ENCODE measurements around the gene PHYKPL. TPM values are rescaled to one million over a fixed set of nuclear protein-coding genes. Genes with fewer than 3 reads are reported as not detected.
"Not testable (repeated sequence)": the region's sequence is repeated elsewhere in the genome, so short reads cannot be mapped to it uniquely, and the experiment has no call there.

The PHYKPL gene
- total and polyA plus RNA-seq, 2 donors (not counting 1 experiment from before 2014, with no cell fraction given): 263 to 313 TPM

DNA sequence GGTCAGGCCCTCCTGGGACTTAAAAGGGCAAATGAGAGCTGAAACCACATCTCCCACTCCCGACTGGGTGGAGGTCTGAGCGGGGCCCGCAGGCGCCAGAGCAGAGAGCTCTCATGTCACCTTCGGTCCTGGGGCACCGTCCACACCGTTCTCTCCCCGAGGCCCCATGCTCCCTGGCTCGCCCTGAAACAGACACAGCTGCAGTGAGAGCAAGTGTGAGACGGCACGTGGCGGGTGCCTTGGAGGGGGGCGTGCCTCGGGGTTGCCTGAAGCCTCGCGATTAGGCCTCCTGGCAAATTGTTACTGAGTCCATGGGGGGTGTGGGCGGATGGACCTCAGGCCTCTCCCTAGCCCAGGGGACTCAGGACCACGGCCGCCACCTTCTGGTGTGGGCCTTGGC lies 24.1 kb upstream of the PHYKPL start:
- Histone ChIP-seq H3K9ac (ENCODE audit: low read length) (no peak overlapping the region), H3K4me3 (ENCODE audit: control extremely low read depth in 1 of 5, extremely low read depth in 1 of 5, insufficient read depth in 1 of 5, low read depth in 2 of 5, low read length in 4 of 5) (no peak overlapping the region), H3K4me2 (replicated peaks; ENCODE audit: low read depth, low read length, poor library complexity, severe bottlenecking) (no peak overlapping the region), H3K36me3 (replicated peaks in 1 of 2; ENCODE audit: control extremely low read depth in 1 of 2, control insufficient read depth in 1 of 2, extremely low read depth in 1 of 2, insufficient read depth in 2 of 2, low read length in 1 of 2) (no peaks in the 10 kb centered on the region), H3K79me2 (ENCODE audit: control insufficient read depth, insufficient read depth, low read length) (no peaks in the 10 kb centered on the region), H3K27ac (ENCODE audit: low read length in 2 of 2) (no peak overlapping the region), H2AFZ (ENCODE audit: insufficient read depth, low read depth, low read length, poor library complexity, severe bottlenecking) (no peak overlapping the region), H3K9me3 (ENCODE audit: control extremely low read depth in 1 of 3, control insufficient read depth in 2 of 3, insufficient read depth in 1 of 3, low read length in 2 of 3) (peaks cover 0 to 4% (median 0%) of the 10 kb centered on the region in 3 donors), H3K27me3 (replicated peaks in 1 of 4; ENCODE audit: control extremely low read depth in 1 of 4, control insufficient read depth in 3 of 4, insufficient read depth in 4 of 4, low read length in 3 of 4) (no peaks in the 10 kb centered on the region), H3K4me1 (ENCODE audit: control insufficient read depth in 2 of 2, insufficient read depth in 2 of 2, low read length in 2 of 2) (peaks cover 4 to 16% of the 10 kb centered on the region in 2 donors), H4K20me1 (ENCODE audit: control insufficient read depth, insufficient read depth, low read length, poor library complexity, severe bottlenecking) (no peaks in the 10 kb centered on the region)
- H3K27me3 Mint-ChIP-seq: no peaks in the 10 kb centered on the region
- intact Hi-C loops (cut with micrococcal nuclease): no loop called here
- ChIA-PET CTCF (no interaction called here), POLR2A (no interaction called here)
- 65% methylated on average over 19 of the region's 19 CpGs for WGBS (ENCODE audit: insufficient coverage)
- ATAC-seq (ENCODE audit: low read depth): no peak
- H3K27ac Mint-ChIP-seq: no peak overlapping the region
- H3K9me3 Mint-ChIP-seq (ENCODE audit: insufficient read depth): no peaks in the 10 kb centered on the region
- H3K4me3 Mint-ChIP-seq: no peak overlapping the region
- H3K4me1 Mint-ChIP-seq: peaks cover 16% of the 10 kb centered on the region
- no peak for TF ChIP-seq EZH2 (IDR thresholded peaks at IDR 0.05; ENCODE audit: borderline replicate concordance, insufficient read depth, low read depth, low read length, poor library complexity, severe bottlenecking)
- TF ChIP-seq, protein P1, sequence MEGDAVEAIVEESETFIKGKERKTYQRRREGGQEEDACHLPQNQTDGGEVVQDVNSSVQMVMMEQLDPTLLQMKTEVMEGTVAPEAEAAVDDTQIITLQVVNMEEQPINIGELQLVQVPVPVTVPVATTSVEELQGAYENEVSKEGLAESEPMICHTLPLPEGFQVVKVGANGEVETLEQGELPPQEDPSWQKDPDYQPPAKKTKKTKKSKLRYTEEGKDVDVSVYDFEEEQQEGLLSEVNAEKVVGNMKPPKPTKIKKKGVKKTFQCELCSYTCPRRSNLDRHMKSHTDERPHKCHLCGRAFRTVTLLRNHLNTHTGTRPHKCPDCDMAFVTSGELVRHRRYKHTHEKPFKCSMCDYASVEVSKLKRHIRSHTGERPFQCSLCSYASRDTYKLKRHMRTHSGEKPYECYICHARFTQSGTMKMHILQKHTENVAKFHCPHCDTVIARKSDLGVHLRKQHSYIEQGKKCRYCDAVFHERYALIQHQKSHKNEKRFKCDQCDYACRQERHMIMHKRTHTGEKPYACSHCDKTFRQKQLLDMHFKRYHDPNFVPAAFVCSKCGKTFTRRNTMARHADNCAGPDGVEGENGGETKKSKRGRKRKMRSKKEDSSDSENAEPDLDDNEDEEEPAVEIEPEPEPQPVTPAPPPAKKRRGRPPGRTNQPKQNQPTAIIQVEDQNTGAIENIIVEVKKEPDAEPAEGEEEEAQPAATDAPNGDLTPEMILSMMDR (IDR thresholded peaks at IDR 0.05): no peak
- DNase-seq: no peak

DNA sequence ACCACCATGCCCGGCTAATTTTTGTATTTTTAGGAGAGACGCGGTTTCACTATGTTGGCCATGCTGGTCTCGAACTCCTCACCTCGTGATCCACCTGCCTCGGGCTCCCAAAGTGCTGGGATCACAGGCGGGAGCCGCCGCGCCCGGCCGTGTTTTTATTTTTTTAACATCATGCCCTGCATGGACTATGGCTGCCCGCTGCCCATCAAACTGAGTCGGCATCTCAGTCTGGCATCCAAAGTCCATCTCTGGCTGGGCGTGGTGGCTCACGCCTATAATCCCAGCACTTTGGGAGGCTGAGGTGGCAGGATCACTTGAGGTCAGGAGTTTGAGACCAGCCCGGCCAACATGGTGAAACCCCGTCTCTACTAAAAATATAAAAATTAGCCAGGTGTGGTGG lies 21.0 kb upstream of the PHYKPL start:
- DNase-seq; H3K27me3 Mint-ChIP-seq; H3K27ac ChIP-seq (ENCODE audit: low read length in 2 of 2); H3K9me3 Mint-ChIP-seq (ENCODE audit: insufficient read depth); H3K27ac Mint-ChIP-seq; H3K4me3 Mint-ChIP-seq; H3K4me3 ChIP-seq (ENCODE audit: control extremely low read depth in 1 of 5, extremely low read depth in 1 of 5, insufficient read depth in 1 of 5, low read depth in 2 of 5, low read length in 4 of 5); H3K27me3 ChIP-seq (replicated peaks in 1 of 4; ENCODE audit: control extremely low read depth in 1 of 4, control insufficient read depth in 3 of 4, insufficient read depth in 4 of 4, low read length in 3 of 4); H3K79me2 ChIP-seq (ENCODE audit: control insufficient read depth, insufficient read depth, low read length); ATAC-seq (ENCODE audit: low read depth); POLR2A ChIA-PET; H3K9me3 ChIP-seq (ENCODE audit: control extremely low read depth in 1 of 3, control insufficient read depth in 2 of 3, insufficient read depth in 1 of 3, low read length in 2 of 3); H3K9ac ChIP-seq (ENCODE audit: low read length); intact Hi-C loops (cut with micrococcal nuclease); CTCF ChIA-PET; H2AFZ ChIP-seq (ENCODE audit: insufficient read depth, low read depth, low read length, poor library complexity, severe bottlenecking); H3K36me3 ChIP-seq (replicated peaks in 1 of 2; ENCODE audit: control extremely low read depth in 1 of 2, control insufficient read depth in 1 of 2, extremely low read depth in 1 of 2, insufficient read depth in 2 of 2, low read length in 1 of 2); H3K4me2 ChIP-seq (replicated peaks; ENCODE audit: low read depth, low read length, poor library complexity, severe bottlenecking); H4K20me1 ChIP-seq (ENCODE audit: control insufficient read depth, insufficient read depth, low read length, poor library complexity, severe bottlenecking): not testable (repeated sequence)
- peaks cover 30% of the 10 kb centered on the region for H3K4me1 Mint-ChIP-seq
- WGBS (ENCODE audit: insufficient coverage): 98% methylated on average over 15 of the region's 18 CpGs
- H3K4me1 ChIP-seq (ENCODE audit: control insufficient read depth in 2 of 2, insufficient read depth in 2 of 2, low read length in 2 of 2): peaks cover 20 to 33% of the 10 kb centered on the region in 2 donors

Measured in B cell (primary cell).